ENCODE results near the gene TMEM143.
A peak's percentile ranks its signal among the peaks of the same experiment; 100 is the strongest.
"Not testable (repeated sequence)": the region's sequence is repeated elsewhere in the genome, so short reads cannot be mapped to it uniquely, and the experiment has no call there.

The TMEM143 gene

DNA sequence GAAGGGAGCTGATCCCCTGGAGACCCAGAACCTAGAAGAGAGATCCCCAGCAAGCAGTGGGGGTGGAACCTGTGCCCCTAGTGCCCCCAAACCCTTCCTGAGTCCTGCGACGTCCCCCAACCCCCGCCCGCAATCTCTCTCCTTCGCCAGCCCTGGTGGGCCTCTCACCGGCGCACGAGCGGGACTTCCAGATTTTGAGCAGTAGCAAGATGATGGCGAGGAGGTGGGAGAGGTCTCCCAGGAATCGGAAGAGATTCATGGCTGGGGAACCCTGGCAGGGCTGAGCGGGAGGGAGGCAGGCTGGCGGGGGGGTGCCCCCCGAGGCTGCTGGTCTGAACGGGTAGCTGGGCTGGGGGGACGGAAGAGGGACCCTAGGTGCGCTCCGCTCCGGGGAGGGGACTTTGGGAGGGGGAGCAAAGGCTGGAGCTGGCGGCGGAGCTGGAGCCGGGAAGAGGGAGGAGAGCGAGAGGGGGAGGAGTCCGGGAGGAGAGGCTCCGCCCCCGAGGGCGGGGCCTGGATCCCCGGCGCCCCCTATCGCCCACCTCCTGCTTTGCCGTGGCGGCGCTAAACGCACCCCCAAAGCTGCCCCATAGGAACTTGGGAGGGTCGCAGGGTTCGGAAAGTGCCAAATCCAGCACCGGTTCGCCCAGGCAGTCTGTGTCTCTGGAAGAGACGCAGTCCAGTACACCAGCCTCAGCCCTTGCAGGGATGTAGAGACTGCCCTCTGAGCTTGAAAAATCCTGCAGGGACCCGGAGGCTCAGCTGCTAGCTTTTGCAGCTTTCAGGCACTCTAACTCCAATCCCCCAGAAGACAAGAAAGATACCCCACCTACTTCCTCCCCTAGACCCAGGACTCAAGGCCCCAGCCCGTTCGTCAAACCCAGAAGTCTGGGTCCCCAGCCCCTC lies 27.6 kb upstream of the TMEM143 start, which contains the start of gene KDELR1:
KDELR1 (minus strand) TSS at position 452 of the 906 bp plus-strand sequence; CDS start at position 259, 193 bp downstream.
- DNase-seq (ENCODE audit: low spot score), result peak; percentile 94

- peak; percentile 81 for DNase-seq (ENCODE audit: low spot score)
These were observed 26.7 kb upstream of the TMEM143 start for GRCh38 chr19:48390188-48391099.

DNA sequence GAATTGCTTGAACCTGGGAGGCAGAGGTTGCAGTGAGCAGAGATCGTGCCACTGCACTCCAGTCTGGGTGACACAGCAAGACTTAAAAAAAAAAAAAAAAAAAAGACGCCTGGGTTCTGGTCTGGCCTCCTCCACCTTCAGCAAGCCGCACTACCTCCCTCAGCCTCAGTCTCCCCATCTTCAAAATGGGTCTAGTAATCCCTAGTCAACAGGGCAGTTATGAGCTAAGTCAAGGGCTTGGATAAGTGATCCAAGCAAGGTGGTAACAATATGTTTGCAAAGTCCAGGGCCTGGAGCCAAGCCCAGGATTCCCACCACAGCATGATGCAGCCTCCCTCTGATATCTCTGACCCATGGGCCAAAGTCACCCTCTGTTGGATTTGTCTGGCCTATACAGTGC lies 23.2 kb upstream of the TMEM143 start:
- DNase-seq (ENCODE audit: low spot score), result no peak

DNA sequence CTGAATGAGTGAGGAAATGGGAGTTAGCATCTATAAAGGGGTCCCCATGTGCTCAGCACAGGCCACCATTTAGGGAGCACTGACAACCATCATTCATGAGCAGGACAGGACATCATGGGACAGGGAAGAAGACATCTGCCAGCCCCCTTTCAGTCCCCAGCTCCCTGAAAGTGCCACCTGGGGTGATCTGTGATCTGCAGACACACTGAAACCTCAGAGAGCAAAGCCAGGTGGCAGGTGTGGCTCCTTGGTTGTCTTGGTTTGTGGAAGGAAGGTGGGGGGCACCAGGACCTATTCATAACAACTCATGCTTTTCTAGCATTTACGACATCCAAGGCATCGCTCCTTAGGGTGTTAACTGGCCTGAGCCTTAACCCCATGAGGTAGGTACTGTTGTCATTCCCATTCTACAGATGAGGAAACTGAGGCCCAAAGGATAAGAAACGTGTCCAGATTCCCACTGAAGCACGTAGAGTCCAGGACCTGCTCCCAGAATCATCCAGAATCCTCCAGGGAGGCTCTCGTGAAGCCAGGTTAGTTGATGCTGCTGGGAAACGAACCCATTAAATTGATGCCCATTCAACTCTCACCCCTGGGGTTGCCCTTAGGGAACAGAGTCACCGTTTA lies 21.8 kb upstream of the TMEM143 start:
- no peak for DNase-seq (ENCODE audit: low spot score)

DNA sequence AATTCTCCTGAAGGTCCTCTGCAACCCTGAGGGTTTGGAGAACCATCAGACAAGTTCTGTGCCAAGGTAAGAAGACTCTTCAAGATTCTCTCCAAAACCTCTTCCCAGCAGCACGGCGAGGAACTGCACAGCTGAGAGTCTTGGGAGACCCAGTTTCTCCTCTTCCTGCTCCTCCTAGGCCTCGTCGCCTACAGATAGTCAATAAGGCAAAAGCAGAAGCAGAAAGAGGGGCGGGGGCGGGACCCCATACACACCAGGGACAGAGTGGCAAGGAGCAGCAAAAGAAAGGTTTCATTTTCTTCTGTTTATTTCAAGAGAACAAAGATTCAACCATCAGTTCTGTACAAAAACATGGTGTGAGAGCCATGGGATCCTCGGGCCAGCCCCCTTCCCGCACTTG lies 18.5 kb upstream of the TMEM143 start:
- no peak for DNase-seq (ENCODE audit: low spot score)

DNA sequence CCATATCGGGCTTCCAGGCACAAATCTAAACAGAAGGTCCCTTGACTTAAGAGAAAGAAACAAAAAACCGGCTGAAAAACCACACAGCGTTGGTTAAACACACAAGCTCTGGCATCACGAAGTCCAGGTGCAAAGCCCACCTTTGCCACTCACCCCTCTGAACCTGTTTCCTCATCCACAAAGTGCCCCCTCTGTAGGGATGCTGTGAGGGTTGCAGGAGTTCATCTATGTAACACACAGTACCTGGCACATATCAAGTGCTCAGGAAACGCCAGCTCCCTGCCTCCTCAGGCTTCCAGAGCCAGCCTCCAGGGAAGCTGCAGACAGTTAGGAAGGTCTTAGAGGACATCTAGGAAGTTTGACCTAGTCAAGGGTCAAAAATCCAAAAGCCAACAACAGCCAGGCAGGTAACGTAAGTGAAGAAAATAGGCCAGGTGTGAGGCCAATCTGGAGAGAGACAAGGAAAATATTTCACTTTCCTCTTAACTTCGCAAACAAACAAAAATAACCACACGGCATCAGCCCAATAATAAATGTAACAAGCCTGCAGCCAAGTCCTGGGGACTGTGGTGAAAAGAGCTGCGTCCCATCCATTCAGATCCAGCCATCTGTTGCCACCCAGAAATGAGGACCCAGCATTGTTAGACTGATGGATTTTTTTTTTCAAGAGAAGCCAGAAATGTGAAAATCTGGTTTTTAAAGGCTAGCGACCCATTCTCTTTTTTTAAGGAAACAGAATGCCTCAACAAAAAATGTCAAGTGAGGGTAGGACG lies 17.6 kb upstream of the TMEM143 start:
- DNase-seq (ENCODE audit: low spot score), result no peak

GRCh38 chr19:48379058-48379457 lies 15.3 kb upstream of the TMEM143 start:
- no peak for DNase-seq (ENCODE audit: low spot score)

- DNase-seq (ENCODE audit: low spot score), result no peak
These were observed 14.4 kb upstream of the TMEM143 start for GRCh38 chr19:48378194-48378570.

DNA sequence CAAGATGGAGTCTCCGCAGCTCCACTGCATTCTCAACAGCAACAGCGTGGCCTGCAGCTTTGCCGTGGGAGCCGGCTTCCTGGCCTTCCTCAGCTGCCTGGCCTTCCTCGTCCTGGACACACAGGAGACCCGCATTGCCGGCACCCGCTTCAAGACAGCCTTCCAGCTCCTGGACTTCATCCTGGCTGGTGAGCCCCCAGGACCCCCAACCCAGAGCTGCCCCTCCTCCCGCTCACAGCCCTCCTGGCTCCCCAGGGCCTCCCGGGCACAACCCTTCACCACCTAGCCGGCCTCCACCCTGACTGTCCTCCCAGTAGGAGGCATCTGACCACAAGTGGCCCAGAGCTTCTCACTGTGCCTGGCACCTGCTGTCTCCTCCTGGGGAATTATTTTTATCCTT lies 9.8 kb upstream of the TMEM143 start:
- no peak for DNase-seq (ENCODE audit: low spot score)

- no peak for DNase-seq (ENCODE audit: low spot score)
These were observed 9.2 kb upstream of the TMEM143 start for GRCh38 chr19:48372904-48373303.

DNA sequence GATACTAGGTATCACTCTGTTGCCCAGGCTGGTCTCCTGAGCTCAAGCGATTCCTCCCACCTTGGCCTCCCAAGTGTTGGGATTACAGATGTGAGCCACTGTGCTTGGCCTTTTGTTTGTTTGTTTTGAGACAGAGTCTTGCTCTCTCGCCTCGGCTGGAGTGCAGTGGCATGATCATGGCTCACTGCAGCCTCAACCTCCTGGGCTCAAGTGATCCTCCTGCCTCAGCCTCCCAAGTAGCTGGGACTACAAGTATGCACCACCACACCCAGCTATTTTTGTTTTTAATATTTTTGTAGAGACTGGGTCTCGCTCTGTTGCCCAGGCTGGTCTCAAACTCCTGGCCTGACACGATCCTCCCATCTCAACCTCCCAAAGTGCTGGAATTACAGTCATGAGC lies 8.0 kb upstream of the TMEM143 start:
- not testable (repeated sequence) for DNase-seq (ENCODE audit: low spot score)

GRCh38 chr19:48371367-48371766 lies 7.6 kb upstream of the TMEM143 start:
- DNase-seq (ENCODE audit: low spot score), result no peak

DNA sequence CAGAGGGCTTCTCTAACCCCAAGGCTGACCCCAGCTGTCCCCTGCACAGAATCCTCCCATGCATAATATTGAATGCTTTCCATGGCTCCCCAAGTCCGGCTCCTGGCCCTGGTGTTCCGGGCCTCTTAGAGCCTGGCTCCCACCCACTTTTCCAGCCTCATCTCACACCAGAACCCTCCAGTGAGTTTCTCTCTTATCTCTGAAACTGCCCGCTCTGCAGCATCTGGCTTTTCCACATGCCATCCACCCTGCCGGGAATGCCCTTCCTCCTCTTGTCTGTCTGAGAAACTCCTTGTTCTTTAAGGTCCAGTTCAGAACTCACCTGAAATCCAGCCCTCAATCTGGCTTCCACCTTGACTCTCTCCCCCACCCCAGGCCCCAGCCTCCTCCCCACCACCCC lies 7.2 kb upstream of the TMEM143 start:
- DNase-seq (ENCODE audit: low spot score), result no peak

- DNase-seq (ENCODE audit: low spot score), result peak; percentile 82
These were observed 5.2 kb upstream of the TMEM143 start for GRCh38 chr19:48368936-48369335.

- no peak for DNase-seq (ENCODE audit: low spot score)
These were observed 4.1 kb upstream of the TMEM143 start for GRCh38 chr19:48367855-48368254.

- no peak for DNase-seq (ENCODE audit: low spot score)
These were observed 1.9 kb upstream of the TMEM143 start for GRCh38 chr19:48365602-48366001.

DNA sequence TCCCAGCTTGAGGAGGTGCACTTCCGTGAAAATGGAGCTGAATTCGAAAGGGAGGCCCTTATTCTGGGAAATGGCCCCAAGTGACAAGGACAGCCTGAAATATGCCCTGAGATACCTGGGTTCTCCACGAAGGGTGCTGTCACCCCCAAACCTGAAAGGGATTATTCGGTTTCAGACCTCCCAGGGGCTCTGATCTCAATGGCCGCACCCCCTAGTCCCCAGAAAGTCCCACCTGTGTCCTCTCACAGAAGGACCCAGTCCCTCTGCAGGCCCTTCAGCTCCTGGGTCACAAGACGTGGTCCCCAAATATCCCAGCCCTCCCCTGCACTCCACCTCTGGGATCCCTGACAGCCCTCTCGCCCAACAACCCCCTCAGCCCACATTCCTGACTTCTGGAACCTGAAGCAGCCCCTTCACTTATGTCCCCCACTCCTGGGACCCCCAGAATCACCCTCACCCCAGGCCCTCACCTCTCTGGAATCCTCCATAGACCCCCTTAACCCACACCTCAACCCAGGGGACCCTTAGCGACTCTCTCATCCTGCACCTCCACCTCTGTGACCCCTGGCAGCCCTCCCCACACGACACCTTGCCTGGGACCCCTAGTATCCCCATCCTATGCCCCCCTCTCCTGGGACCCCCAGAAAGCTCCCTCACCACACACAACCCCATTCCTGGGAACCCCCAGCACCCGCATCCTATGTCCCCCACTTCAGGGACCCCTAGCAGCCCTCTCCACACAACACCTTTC lies 1.0 kb upstream of the TMEM143 start:
- no peak for DNase-seq (ENCODE audit: low spot score)

DNA sequence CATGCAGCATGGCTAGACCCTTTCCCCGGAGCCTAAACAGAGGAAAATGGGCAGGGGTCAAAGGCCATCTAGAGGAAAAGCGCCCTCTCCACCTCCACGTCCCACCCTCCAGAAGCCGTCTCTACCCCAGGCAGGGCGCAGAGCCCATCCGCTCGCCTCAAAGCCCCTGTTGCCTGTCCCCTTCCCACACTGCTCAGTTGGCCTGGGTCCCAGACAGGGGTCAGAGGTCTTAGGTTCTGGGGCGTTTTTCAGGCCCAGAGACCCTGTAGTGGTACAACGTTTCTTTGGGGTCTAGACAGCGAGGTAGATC lies 285 bp downstream of the TMEM143 start:
- no peak for DNase-seq (ENCODE audit: low spot score)

GRCh38 chr19:48362716-48363499 lies 832 bp downstream of the TMEM143 start:
- DNase-seq (ENCODE audit: low spot score), result peak; percentile 92

DNA sequence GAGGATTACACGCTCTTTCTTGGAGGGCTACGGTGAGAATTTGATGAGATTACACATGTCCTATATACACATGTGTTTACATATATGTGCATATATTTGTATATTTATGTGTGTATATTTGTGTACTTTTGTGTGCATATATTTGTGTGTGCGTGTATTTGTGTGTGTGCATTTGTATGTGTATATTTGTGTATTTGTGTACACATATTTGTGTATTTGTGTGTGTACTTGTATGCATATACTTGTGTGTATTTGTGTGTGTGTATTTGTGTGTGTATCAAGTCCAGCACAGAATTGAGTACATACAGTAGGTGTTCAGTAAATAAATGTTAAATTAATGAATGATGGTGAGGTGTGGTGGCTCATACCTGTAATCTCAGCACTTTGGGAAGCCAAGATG lies 1.8 kb downstream of the TMEM143 start:
- DNase-seq (ENCODE audit: low spot score), result no peak

All from D341Med (cell line).